WTC11 (cell line): ENCODE results near the gene SSTR1. TPM values are rescaled to one million over a fixed set of nuclear protein-coding genes. Genes with fewer than 3 reads are reported as not detected.

Experiments
- ATAC-seq: fragments of 200-7000 bp; cut with Tn5 transposase; 2 replicates; pipeline ENCODE4 v1.10.0; 2021; ENCODE audit warnings: mild to moderate bottlenecking, moderate library complexity
- CTCF ChIA-PET: fragments of 300-600 bp; sonication (Branson Sonifier 250); formaldehyde crosslinking; loops from one replicate; lab custom pipeline; 2021; ENCODE audit warnings: antibody characterized with exemption; lab: Charles Lee
- POLR2A ChIA-PET: fragments of 350-600 bp; sonication (Branson Sonifier 250); formaldehyde crosslinking; loops from one replicate; lab custom pipeline; 2021; ENCODE audit warnings: antibody characterized with exemption; lab: Charles Lee
- DNase-seq: peaks from one replicate; pipeline ENCODE4 v3.0.0; 2021; ENCODE audit warnings: low spot score
- H3K27ac Mint-ChIP-seq: 2 replicates; pipeline ENCODE4 v1.8.0; 2021; ENCODE audit warnings: mixed read lengths
- H3K27me3 Mint-ChIP-seq: 2 replicates; pipeline ENCODE4 v1.8.0; 2021; ENCODE audit warnings: low read depth, mild to moderate bottlenecking, moderate library complexity, mixed read lengths
- H3K36me3 Mint-ChIP-seq: 2 replicates; pipeline ENCODE4 v1.8.0; 2021; ENCODE audit warnings: mixed read lengths
- H3K4me1 Mint-ChIP-seq: 2 replicates; pipeline ENCODE4 v1.8.0; 2022; ENCODE audit warnings: mixed read lengths
- H3K4me3 Mint-ChIP-seq: 2 replicates; pipeline ENCODE4 v1.8.0; 2021; ENCODE audit warnings: mild to moderate bottlenecking, moderate library complexity, mixed read lengths
- H3K9me3 Mint-ChIP-seq: 2 replicates; pipeline ENCODE4 v1.8.0; 2021; ENCODE audit warnings: mixed read lengths
- CREB1 ChIP-seq: sonication (generic); formaldehyde crosslinking; IDR thresholded peaks from 2 replicates; pipeline ENCODE4 v1.8.0; 2023; ENCODE audit warnings: mild to moderate bottlenecking, missing genetic modification reagents
- FOXK1 ChIP-seq: sonication (generic); formaldehyde crosslinking; IDR thresholded peaks from 2 replicates; pipeline ENCODE4 v1.8.0; 2022; ENCODE audit warnings: mild to moderate bottlenecking, moderate library complexity, missing genetic modification reagents
- JAZF1 ChIP-seq: fragments of 250-450 bp; sonication (Bioruptor Pico); IDR thresholded peaks from 2 replicates; pipeline ENCODE4 v1.9.0; 2021; ENCODE audit warnings: moderate library complexity, mild to moderate bottlenecking, inconsistent platforms
- MXD4 ChIP-seq: fragments of 250-450 bp; sonication (Bioruptor Pico); IDR thresholded peaks from 2 replicates; pipeline ENCODE4 v1.8.0; 2021; ENCODE audit warnings: mild to moderate bottlenecking, moderate library complexity, borderline replicate concordance
- NFE2L1 ChIP-seq: sonication (generic); formaldehyde crosslinking; IDR thresholded peaks from 2 replicates; pipeline ENCODE4 v1.8.1; 2023; ENCODE audit warnings: missing genetic modification reagents
- OVOL2 ChIP-seq: fragments of 250-450 bp; sonication (Bioruptor Pico); IDR thresholded peaks from 2 replicates; pipeline ENCODE4 v1.9.0; 2021; ENCODE audit warnings: mild to moderate bottlenecking, borderline replicate concordance
- SOX15 ChIP-seq: fragments of 250-450 bp; sonication (Bioruptor Pico); IDR thresholded peaks from 2 replicates; pipeline ENCODE4 v1.9.0; 2021; ENCODE audit warnings: mild to moderate bottlenecking
- TEAD1 ChIP-seq: sonication (generic); formaldehyde crosslinking; IDR thresholded peaks from 2 replicates; pipeline ENCODE4 v1.8.0; 2022; ENCODE audit warnings: mild to moderate bottlenecking, missing genetic modification reagents
- ZNF138 ChIP-seq: sonication (generic); formaldehyde crosslinking; conservative IDR thresholded peaks from 2 replicates; pipeline ENCODE4 v1.8.1; 2022; ENCODE audit warnings: mild to moderate bottlenecking, moderate library complexity, missing genetic modification reagents
- ZNF396 ChIP-seq: fragments of 250-450 bp; sonication (Bioruptor Pico); IDR thresholded peaks from 2 replicates; pipeline ENCODE4 v1.8.0; 2021; ENCODE audit warnings: mild to moderate bottlenecking, moderate library complexity, borderline replicate concordance
- ZNF416 ChIP-seq: fragments of 250-450 bp; sonication (Bioruptor Pico); IDR thresholded peaks from 2 replicates; pipeline ENCODE4 v1.9.0; 2021; ENCODE audit warnings: mild to moderate bottlenecking, inconsistent platforms
- total RNA-seq: library from RNA; stranded (reverse); gene quantifications from 3 replicates; pipeline ENCODE4 v1.2.3, GENCODE V29; 2021
- TF ChIP-seq, protein P1 (sequence below): sonication (generic); formaldehyde crosslinking; IDR thresholded peaks from 2 replicates; pipeline ENCODE4 v1.8.0; 2022; ENCODE audit warnings: missing genetic modification reagents
- TF ChIP-seq, protein P2 (sequence below): fragments of 250-450 bp; sonication (Bioruptor Pico); IDR thresholded peaks from 2 replicates; pipeline ENCODE4 v1.9.0; 2021; ENCODE audit warnings: mild to moderate bottlenecking, borderline replicate concordance
- TF ChIP-seq, protein P3 (sequence below): sonication (generic); formaldehyde crosslinking; IDR thresholded peaks from 2 replicates; pipeline ENCODE4 v1.8.1; 2023; ENCODE audit warnings: mild to moderate bottlenecking, missing genetic modification reagents, moderate library complexity
- TF ChIP-seq, protein P4 (sequence below): sonication (generic); formaldehyde crosslinking; IDR thresholded peaks from 2 replicates; pipeline ENCODE4 v1.8.0; 2023; ENCODE audit warnings: missing genetic modification reagents
- TF ChIP-seq, protein P5 (sequence below): sonication (generic); formaldehyde crosslinking; IDR thresholded peaks from 2 replicates; pipeline ENCODE4 v1.8.1; 2022; ENCODE audit warnings: mild to moderate bottlenecking, missing genetic modification reagents, moderate library complexity, borderline replicate concordance
- TF ChIP-seq, protein P6 (sequence below): sonication (generic); formaldehyde crosslinking; conservative IDR thresholded peaks from 2 replicates; pipeline ENCODE4 v1.8.1; 2023; ENCODE audit warnings: mild to moderate bottlenecking, low read depth, missing genetic modification reagents, moderate library complexity

Gene SSTR1
- total RNA-seq, 1 experiment from 2014 or later = 1.7 TPM

DNA sequence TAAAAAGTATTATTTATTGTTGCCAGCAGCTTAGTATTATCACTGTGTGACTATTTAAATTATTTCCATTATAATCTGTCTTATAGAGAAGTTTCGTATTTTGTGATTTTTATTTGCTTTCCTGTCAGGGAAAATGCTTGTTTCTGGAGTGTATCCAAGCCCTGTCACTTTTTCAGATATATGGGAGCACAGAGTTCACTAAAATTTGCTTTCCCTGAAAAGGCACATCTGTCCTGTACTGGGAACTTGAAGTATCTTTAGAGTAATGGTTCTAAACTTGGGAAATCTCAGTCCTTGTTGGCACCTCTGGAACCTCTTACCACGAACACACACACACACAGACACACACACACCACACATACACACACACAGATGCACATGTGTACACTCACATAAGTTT is 39.3 kb upstream of the SSTR1 start:
- DNase-seq (no peak), ATAC-seq (no peak)
- Mint-ChIP-seq H3K4me3 (no peak overlapping the region), H3K9me3 (peaks cover 7% of the 10 kb centered on the region), H3K36me3 (peaks cover 7% of the 10 kb centered on the region), H3K4me1 (peaks cover 25% of the 10 kb centered on the region), H3K27ac (no peak overlapping the region), H3K27me3 (peaks cover 5% of the 10 kb centered on the region; the same call in 1 of the 2 replicates)
- ChIA-PET CTCF (no interaction called here), POLR2A (no interaction called here)
- TF ChIP-seq SOX15 (CRISPR knock-in tag) = no peak
- TF ChIP-seq ZNF396 = no peak
- TF ChIP-seq ZNF416 (CRISPR knock-in tag) = no peak
- no peak for TF ChIP-seq OVOL2 (CRISPR knock-in tag)
- TF ChIP-seq NFE2L1 (CRISPR knock-in tag) = no peak
- TF ChIP-seq, protein P1, sequence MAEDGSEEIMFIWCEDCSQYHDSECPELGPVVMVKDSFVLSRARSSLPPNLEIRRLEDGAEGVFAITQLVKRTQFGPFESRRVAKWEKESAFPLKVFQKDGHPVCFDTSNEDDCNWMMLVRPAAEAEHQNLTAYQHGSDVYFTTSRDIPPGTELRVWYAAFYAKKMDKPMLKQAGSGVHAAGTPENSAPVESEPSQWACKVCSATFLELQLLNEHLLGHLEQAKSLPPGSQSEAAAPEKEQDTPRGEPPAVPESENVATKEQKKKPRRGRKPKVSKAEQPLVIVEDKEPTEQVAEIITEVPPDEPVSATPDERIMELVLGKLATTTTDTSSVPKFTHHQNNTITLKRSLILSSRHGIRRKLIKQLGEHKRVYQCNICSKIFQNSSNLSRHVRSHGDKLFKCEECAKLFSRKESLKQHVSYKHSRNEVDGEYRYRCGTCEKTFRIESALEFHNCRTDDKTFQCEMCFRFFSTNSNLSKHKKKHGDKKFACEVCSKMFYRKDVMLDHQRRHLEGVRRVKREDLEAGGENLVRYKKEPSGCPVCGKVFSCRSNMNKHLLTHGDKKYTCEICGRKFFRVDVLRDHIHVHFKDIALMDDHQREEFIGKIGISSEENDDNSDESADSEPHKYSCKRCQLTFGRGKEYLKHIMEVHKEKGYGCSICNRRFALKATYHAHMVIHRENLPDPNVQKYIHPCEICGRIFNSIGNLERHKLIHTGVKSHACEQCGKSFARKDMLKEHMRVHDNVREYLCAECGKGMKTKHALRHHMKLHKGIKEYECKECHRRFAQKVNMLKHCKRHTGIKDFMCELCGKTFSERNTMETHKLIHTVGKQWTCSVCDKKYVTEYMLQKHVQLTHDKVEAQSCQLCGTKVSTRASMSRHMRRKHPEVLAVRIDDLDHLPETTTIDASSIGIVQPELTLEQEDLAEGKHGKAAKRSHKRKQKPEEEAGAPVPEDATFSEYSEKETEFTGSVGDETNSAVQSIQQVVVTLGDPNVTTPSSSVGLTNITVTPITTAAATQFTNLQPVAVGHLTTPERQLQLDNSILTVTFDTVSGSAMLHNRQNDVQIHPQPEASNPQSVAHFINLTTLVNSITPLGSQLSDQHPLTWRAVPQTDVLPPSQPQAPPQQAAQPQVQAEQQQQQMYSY (CRISPR knock-in tag) = no peak
- TF ChIP-seq, protein P2, sequence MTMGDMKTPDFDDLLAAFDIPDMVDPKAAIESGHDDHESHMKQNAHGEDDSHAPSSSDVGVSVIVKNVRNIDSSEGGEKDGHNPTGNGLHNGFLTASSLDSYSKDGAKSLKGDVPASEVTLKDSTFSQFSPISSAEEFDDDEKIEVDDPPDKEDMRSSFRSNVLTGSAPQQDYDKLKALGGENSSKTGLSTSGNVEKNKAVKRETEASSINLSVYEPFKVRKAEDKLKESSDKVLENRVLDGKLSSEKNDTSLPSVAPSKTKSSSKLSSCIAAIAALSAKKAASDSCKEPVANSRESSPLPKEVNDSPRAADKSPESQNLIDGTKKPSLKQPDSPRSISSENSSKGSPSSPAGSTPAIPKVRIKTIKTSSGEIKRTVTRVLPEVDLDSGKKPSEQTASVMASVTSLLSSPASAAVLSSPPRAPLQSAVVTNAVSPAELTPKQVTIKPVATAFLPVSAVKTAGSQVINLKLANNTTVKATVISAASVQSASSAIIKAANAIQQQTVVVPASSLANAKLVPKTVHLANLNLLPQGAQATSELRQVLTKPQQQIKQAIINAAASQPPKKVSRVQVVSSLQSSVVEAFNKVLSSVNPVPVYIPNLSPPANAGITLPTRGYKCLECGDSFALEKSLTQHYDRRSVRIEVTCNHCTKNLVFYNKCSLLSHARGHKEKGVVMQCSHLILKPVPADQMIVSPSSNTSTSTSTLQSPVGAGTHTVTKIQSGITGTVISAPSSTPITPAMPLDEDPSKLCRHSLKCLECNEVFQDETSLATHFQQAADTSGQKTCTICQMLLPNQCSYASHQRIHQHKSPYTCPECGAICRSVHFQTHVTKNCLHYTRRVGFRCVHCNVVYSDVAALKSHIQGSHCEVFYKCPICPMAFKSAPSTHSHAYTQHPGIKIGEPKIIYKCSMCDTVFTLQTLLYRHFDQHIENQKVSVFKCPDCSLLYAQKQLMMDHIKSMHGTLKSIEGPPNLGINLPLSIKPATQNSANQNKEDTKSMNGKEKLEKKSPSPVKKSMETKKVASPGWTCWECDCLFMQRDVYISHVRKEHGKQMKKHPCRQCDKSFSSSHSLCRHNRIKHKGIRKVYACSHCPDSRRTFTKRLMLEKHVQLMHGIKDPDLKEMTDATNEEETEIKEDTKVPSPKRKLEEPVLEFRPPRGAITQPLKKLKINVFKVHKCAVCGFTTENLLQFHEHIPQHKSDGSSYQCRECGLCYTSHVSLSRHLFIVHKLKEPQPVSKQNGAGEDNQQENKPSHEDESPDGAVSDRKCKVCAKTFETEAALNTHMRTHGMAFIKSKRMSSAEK (CRISPR knock-in tag) = no peak
- no peak for TF ChIP-seq FOXK1 (CRISPR knock-in tag)
- TF ChIP-seq, protein P3, sequence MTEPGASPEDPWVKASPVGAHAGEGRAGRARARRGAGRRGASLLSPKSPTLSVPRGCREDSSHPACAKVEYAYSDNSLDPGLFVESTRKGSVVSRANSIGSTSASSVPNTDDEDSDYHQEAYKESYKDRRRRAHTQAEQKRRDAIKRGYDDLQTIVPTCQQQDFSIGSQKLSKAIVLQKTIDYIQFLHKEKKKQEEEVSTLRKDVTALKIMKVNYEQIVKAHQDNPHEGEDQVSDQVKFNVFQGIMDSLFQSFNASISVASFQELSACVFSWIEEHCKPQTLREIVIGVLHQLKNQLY (CRISPR knock-in tag) = no peak
- no peak for TF ChIP-seq ZNF138
- TF ChIP-seq, protein P4, sequence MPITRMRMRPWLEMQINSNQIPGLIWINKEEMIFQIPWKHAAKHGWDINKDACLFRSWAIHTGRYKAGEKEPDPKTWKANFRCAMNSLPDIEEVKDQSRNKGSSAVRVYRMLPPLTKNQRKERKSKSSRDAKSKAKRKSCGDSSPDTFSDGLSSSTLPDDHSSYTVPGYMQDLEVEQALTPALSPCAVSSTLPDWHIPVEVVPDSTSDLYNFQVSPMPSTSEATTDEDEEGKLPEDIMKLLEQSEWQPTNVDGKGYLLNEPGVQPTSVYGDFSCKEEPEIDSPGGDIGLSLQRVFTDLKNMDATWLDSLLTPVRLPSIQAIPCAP (CRISPR knock-in tag) = no peak

DNA sequence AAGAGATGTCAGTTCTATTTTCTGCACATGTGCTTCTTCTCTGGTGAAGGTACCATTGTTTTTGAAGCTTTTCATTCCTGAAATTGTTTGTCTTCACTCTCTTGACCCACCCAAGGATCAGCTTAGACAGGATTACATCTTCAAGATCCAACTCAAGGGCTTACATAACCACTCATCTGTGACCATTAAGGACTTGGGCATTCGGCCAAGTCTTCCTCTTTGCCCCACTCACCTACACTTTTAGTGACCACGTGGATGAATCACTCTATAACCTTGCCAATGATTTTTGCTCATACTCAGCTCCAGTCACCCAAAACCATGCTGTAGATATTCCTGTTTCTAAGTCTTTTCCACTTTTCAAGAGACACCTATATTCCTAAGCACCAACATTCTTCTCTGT is 36.5 kb upstream of the SSTR1 start:
- peaks cover 26% of the 10 kb centered on the region for H3K4me1 Mint-ChIP-seq
- ATAC-seq (no peak), DNase-seq (no peak)
- no peak for TF ChIP-seq CREB1 (CRISPR knock-in tag)
- no peak for TF ChIP-seq TEAD1 (CRISPR knock-in tag)
- no peak for TF ChIP-seq JAZF1 (CRISPR knock-in tag)
- TF ChIP-seq, protein P5, sequence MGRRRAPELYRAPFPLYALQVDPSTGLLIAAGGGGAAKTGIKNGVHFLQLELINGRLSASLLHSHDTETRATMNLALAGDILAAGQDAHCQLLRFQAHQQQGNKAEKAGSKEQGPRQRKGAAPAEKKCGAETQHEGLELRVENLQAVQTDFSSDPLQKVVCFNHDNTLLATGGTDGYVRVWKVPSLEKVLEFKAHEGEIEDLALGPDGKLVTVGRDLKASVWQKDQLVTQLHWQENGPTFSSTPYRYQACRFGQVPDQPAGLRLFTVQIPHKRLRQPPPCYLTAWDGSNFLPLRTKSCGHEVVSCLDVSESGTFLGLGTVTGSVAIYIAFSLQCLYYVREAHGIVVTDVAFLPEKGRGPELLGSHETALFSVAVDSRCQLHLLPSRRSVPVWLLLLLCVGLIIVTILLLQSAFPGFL (CRISPR knock-in tag) = no peak
- no peak for TF ChIP-seq MXD4 (CRISPR knock-in tag)
- TF ChIP-seq, protein P6, sequence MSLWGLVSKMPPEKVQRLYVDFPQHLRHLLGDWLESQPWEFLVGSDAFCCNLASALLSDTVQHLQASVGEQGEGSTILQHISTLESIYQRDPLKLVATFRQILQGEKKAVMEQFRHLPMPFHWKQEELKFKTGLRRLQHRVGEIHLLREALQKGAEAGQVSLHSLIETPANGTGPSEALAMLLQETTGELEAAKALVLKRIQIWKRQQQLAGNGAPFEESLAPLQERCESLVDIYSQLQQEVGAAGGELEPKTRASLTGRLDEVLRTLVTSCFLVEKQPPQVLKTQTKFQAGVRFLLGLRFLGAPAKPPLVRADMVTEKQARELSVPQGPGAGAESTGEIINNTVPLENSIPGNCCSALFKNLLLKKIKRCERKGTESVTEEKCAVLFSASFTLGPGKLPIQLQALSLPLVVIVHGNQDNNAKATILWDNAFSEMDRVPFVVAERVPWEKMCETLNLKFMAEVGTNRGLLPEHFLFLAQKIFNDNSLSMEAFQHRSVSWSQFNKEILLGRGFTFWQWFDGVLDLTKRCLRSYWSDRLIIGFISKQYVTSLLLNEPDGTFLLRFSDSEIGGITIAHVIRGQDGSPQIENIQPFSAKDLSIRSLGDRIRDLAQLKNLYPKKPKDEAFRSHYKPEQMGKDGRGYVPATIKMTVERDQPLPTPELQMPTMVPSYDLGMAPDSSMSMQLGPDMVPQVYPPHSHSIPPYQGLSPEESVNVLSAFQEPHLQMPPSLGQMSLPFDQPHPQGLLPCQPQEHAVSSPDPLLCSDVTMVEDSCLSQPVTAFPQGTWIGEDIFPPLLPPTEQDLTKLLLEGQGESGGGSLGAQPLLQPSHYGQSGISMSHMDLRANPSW (CRISPR knock-in tag) = no peak
- ChIA-PET POLR2A (no interaction called here), CTCF (no interaction called here)
- no peak overlapping the region for H3K4me3 Mint-ChIP-seq
- H3K27ac Mint-ChIP-seq = no peak overlapping the region
- H3K27me3 Mint-ChIP-seq = peaks cover 9% of the 10 kb centered on the region
- peaks cover 8% of the 10 kb centered on the region for H3K9me3 Mint-ChIP-seq
- H3K36me3 Mint-ChIP-seq = peaks cover 8% of the 10 kb centered on the region
